GM19395 (cell line): ENCODE results near the gene SRGAP3.

ENCODE experiments used
- ATAC-seq: cut with Tn5 transposase; IDR thresholded peaks from one replicate; pipeline ENCODE4 v1.9.1; 2021; ENCODE audit warnings: mild to moderate bottlenecking, moderate library complexity; ENCODE audit not compliant: unreplicated experiment

Gene SRGAP3

DNA sequence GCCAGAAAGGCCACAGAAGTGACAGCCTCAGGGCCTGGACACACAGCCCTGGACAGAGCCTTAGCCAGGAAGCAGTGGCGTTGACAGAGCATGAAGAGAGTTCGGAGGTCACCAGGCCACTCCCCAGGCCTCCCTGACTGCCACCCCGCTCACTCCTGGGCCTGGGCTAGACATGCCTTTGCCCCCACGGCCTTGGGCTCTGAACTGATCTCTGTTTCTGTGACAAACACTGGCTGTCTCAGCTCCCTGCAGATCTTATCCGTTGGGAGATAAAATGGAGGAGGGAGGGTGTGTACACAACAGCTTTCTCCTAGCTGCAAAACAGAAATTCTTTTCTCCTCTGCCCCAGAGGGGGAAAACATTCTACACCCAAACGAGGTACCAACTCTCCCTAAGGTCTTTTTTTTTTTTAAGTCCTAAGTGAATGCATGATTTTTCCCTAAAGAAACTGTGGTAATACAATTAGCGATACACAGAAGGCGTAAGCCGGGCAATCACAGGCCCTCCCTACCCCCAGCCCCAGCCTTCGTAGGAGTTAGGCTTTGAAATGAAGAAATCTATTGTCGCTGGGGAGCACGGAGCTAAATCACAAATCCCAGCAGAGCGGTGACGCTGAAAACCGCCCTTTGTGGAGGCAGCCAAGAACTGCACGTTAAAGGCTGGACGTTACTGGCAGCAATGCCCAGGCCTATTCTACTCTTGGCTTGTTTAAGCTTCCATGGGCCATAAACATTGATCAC lies 45.0 kb downstream of the SRGAP3 start:
- no peak for ATAC-seq

DNA sequence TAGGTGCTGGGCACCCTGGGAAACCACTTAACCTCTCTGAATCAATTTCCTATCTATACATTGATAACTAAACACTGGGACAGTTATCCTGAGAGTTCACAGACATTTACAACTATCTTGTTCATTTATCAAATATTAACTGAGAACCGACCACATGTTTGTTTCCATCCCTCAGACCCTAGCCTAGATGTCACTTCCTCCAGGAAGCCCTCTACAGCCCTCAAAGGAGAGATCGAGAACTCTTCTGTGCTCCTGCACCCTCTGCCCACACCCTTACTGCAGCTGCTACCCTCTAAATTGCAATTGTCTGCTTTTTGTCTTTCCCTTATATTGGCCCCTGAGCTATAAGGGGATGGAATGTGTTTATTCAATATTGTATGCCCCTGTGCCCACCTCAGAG lies 46.1 kb downstream of the SRGAP3 start:
- ATAC-seq: no peak

DNA sequence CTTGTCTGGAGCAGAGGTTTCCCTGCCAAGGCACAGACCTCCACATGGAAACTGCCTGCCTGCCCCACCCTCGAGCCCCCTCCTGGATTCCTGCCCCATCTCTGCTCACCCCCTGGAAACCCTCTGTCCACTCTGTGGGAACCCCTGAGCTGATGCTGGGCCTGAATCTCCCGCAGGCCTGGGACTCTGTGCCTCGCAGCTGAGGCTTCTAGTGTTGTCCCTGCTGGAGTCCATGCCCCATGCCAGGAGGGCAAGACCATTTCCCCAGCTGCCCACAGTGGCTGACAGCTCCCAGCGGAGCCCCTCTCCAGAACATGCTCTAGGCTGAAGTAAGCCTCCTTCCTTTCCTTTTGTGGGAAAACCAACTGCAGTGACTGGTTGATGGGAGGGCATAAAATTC lies 46.9 kb downstream of the SRGAP3 start:
- no peak for ATAC-seq

DNA sequence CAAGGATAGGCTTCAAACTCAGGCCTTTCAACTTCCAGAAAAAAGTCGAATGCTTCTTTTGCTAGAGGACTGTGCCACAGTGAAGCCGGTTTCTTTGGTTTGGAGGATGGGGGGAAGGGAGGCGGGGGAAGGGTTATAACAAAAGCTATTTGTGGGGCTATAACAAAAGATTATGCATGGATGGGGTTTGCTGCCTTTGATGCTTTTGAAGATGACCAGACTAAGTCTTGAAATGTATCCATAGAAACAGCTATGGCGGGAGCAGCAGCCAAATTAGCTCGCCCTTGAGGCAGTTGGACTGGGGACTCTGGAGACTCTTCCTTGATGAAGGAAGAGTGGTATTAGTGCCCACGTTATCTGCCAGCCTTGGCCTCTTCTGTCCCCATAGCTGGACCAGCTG lies 47.5 kb downstream of the SRGAP3 start:
- no peak for ATAC-seq

DNA sequence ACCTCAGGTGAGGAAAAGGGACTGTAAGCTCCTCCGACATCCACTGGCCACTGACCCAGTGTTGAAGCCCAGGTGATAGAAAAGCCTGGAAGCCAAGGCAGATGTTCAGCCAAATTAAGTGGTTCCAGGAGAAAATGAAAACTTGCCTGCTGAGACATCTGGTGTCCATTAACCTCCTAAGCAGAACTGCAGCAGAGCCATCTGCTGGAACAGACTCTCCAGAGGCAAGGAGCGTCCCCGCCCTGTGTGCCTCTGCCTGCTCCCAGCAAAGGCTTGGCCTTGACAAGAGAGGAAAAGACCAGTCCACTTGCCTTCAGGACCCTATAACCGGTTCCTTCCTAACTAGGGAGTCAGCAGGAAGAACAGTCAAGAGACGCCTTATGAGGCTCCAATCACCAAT lies 48.2 kb downstream of the SRGAP3 start:
- no peak for ATAC-seq

DNA sequence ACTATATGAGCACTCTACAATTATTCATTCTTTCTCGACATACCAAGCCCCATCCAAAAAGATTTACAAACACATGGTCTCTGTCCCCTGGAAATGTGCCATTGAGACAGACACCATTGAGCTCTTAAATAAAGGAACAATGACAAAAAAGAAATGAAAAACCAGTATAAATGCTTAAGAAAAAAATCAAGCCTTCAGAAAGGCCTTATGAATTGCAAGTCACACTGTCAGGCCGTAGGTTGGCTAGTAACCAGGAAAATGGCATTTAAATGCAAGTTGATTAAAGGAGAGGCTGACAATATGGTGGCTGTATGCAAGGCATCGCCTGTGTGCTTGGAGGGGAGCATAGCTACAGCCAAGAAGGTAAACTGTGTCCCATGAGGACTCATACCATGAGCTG lies 49.7 kb downstream of the SRGAP3 start:
- no peak for ATAC-seq

DNA sequence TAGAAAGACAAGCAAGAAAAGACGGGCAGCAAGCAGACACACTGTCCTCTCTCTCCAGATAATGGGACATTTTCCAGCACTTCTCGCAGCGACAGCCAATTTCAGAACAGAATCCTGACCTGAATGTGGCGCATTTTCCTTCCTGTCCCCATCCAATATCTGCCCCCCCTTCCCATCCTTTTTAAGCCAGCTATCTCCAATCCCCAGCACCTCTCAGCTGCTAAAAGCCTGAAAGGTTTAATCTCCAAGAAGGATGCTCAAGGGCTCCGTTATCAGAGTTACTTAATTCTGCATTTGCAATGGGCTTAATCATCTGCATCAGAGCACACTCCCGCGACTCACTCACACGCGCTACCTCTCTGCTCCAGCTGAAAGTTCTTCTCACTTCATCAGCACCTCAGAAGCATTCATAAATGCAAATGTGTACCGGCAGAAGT lies 50.5 kb downstream of the SRGAP3 start:
- ATAC-seq: no peak

DNA sequence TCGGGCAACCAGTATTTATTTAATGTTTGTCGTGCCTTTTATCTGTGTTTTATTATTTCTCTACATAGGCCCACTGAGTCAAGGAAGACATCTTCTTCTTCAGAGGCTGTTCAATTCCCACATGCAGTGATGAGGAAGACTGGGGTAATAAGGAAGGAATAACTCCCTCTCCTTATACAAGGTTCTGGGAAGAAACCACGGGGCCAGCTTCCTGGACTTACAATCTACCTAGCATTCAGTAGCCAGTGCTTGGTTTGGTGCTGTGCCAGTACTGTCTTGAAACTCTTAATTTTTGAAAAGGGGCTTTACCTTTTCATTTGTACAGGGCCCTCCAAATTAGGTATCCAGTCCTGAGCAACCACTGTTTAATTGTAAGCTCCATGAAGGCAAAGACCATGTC lies 51.2 kb downstream of the SRGAP3 start:
- no peak for ATAC-seq

DNA sequence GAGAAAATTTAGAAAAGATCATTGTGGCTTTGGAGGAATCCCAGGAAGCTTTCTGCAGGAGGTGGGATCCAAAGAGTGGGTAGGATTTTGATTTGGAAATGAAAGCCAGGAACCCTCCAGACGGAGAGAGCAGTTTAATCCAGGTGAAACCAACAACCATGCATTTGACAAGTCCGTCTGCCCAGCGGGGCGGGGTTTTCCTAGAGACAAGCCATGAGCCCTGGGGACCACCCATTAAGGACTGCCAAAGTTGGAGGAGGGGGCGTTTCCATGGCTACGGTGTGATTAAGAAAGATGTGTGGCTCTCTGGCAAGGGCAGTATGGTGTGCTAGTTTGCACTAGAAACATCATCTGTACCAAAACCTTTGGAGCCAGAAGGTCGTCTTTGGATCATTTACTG lies 53.4 kb downstream of the SRGAP3 start:
- no peak for ATAC-seq

DNA sequence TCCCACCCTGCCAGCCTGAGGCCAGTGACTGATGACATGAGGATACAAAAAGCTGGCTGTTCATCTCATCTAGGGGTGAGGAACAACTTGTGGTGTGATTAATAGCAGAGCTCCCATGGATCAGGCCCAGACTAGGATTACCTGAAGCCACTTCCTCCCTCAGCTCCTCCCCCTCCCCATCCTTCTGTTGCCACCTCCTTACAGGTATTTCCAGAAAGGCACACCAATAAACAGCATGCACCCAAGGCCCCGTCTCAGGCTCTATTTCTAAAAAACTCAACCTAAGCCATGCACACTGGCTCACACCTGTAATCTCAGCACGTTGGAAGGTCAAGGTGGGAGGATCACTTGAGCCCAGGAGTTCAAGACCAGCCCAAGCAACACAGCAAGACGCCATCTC lies 54.1 kb downstream of the SRGAP3 start:
- ATAC-seq: no peak

DNA sequence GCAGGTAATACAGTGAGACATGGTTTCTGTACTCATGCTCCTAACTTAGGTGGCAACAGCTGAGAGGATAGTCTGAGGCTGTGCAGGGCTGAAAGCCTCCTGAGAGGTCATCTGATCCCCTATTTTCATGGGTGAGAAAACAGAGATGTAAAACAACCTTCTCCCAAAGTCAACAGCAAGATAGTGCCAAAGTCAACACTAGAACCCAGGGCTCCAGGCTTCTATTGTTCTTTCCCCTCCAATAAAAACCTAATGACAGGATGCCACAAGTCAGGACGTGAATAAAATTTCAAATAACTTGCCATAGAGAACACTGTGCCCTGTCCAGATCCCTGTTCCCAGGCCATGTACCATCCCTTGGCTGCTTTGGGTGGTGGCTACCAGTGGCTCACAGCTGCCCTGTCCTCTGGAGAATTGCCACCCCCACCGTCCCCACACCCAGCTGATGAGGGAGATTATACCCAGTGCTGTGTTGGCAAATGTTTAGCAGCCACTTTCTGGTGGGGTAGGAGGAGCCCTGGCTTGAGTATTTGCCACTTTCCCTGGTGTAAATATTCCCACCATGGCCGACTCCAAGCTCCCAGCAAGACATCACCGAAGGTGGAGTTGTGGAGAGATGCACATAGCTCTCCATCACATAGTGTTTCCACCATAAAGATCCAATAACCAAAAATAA lies 54.8 kb downstream of the SRGAP3 start:
- no peak for ATAC-seq

DNA sequence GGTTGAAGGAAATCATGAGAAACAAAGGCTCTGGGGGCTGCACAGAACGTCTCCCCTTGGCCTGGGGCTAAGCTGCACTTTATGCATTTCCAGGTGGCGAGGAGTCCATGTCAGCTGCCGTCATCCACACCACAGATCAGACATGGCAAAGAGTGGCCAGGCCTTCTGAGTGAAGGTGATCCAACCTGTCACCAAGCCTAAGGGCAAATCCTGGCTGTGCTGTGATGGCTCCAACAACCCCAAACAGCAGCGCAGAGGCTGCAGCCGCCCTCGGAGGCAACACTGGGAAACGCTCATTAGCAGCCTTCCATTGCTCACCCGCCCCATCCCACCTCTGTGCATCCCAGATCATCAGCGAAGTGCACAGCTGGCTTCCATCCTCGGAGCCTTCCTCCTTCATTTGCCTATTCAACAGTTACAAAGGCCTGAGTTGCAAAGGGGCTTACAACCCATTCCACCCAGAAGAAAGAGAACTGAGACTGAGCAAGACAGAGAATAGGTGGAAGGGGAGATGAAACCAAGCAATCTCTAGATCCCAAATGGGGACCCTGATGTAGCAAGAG lies 55.7 kb downstream of the SRGAP3 start:
- no peak for ATAC-seq

DNA sequence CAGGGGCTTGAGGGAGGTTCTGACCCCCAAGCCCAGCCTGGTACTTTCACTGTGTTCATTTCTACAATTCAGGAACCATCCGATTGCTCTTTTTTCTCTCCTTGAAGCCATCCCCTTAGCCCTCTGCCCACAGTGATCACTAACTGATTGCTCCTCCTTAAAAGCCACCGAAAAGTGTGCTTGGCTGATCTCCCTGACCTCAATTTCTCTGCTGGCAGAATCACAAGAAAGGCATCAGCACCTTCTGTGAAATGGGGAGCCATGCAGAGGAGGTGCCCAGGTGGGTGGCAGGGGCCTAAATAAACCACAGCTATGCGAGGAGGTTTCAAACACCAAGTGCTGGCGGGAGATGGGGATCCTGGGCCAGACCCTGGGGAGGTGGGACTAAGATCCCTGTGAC lies 56.2 kb downstream of the SRGAP3 start:
- ATAC-seq: no peak

DNA sequence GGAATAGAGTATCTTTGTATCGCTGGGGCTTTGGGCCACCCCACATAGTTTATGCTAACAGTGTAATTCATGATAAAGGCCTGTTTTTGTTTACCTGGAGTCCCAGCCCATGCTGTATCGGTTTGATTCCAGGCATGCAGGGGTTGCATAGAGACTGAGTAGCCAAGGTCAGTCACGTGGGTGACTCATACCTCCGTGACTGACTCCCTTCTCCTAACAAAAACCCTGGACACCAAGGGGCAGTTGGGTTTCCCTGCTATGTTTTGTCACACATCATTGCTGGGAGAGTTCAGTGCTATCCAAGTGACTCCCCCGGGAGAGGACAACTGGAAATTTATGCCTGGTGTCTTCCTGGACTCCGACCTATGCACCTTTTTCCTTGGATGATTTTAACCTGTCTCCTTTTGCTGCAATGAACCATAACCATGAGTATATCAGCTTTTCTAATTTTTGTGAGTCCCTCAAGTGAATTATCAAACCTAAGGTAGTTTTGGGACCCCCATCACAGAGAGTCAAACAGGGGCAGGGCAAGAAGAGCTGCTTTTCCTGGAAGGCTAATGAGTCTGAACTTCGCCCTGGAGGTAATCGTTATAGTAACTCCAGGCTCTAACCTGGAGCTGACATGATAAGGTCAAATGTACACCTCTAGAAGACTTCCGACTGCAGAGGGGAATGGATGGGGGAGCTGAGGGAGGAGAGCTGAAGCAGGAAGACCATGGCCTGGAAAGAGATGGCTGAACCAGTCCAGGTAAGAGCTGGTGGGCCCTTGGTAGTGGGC lies 57.0 kb downstream of the SRGAP3 start:
- no peak for ATAC-seq

DNA sequence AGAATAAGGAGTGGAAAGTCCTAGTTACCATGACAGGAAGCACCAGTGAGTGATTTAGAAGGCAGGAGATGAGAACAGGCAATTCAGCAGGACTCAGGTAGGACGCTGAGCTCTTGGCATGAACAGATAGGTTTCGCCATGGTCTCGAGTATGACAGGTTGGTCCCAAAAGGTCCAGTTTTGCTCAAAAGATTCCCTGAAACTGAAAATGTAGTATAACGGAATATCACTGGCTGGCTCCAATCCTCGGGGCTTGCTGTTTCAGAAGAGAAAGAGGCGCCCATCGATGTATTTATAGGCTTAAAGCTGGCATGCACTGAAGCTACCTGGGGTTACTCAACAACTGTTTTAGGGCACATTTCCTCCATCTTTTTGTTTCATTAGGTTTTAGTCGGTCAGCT lies 59.2 kb downstream of the SRGAP3 start:
- no peak for ATAC-seq

DNA sequence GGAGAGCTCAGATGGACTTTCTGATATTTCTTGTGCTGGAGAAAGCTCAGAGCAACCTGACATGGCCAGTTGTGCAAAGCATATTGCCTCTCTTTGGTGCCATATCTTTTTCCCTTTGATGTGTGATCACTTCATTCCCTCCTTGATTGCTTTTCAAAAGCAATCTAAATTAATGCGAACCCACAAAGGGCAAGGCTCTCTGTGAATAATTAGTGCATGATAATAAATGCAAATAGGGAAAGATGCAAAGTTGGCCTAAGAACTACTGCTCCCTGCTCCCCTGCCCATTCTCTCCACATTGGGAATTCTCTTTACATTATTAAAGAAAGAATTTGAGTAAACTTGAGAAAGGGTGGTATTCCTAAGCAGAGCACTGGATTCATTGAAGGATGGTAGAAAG lies 60.9 kb downstream of the SRGAP3 start:
- no peak for ATAC-seq

DNA sequence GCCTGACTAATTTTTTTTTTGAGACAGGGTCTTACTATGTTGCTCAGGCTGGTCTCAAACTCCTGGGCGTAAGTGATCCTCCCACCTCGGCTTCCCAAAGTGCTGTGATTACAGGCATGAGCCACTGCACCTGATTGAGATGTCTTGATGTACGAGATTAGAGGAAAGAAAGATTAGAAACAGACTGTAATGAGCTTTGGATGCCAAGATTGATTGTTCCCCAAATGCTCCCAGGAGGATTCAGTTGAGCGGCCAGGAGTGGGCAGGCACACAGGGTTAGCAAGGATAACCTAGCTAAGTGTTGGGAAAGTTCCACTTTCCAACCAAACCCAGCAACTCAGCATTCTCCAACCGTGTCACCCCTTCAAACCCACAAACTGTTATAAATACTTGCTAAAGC lies 63.7 kb downstream of the SRGAP3 start:
- ATAC-seq: no peak

DNA sequence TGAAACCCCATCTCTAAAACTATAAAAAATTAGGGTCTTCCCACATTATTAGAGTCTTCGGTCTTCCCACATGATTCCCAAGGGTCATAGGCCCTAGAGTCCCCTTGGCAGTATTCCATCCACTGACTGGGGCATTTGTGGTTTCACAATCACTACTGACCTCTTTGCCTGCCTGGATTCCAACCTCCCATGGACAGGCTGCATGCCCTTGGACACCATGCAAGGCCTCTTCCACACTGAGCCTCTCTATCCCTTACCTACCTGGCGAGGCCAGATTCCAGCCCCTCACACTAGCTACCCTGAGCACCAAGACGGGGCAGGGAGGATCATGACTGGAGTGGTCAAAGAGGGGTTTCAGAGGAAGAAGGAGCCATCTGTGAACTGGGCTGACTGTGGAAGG lies 64.4 kb downstream of the SRGAP3 start:
- no peak for ATAC-seq

DNA sequence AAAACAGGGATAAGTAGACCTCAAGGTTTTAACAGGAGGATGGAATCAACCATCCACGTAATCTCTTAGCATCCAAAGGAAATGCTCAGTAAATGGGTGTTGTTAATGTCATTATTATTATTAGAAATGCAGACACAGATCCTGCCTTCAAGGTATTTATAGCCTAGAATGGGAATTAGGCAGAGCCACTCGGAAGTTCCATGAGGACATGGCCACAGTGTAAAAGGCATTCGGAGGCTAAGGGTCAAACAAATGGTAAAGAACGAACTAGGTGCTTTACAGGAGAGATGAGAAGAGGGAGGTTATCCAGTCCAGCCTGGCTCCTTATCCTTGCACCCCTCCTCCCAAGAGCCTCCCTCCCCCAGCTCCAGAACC lies 65.0 kb downstream of the SRGAP3 start:
- no peak for ATAC-seq

DNA sequence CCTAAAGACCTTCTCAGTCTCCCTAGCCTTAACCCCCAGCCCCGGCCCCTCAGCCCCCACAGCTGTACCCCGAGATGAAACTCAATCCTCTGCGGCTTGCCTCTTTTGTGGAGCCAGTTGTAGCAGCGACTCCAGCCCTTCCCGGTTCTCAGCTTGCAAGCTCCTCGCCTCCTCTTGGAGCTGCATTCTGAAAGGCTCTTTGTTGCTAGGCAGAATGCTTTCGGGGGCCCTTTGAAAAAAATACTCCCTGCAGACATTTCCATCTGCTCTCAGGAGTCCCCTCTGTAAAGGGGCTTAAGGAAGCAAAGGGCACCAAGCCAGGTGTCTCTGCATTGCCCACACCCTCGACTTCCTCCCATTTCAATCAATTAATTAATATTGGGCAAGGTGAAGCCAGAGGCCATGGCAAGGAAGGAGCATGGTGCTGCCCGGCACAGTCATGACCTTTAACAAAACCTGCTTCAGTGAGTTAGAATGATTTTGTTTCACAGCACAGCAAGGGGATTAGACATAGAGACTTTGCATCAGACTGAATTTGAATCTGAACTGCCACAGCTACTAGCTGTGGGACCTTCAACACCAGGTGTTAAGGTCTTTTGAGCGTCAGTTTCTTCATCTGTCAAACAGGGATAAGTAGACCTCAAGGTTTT lies 65.5 kb downstream of the SRGAP3 start:
- ATAC-seq: no peak

DNA sequence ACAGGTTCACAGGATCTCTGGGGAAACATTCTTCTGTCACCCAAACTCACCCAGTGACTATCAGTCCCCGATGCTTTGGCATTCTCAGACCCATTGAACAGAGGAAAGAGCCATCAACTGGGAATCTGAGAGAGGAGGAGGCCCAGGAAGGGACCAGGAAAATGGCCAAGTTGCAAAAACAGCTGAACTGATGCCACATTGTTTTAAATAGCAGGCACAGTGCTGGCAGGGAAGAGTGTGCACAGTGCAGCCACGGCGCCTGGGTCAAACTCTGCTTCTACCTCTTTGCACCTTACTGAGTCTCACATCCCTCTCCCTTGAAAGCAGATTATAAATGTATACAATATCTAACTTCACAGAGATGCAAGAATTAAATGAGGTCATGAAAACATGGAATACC lies 66.4 kb downstream of the SRGAP3 start:
- ATAC-seq: no peak
